HepG2 (cell line): Measurements from ENCODE around the gene PRKG1. TPM values are rescaled to one million over a fixed set of nuclear protein-coding genes. Genes with fewer than 3 reads are reported as not detected.

Source experiments
- ATAC-seq: fragments of 200-7000 bp; cut with Tn5 transposase; 3 replicates; pipeline ENCODE4 v1.9.1; 2020; ENCODE audit warnings: mild to moderate bottlenecking, moderate library complexity
- BruUV-seq: library from RNA; stranded (reverse); fragments of 400-500 nt; replicated peaks from 2 replicates; lab custom pipeline; 2021; lab: Mats Ljungman, UMichigan
- CTCF ChIA-PET: fragments of 300-600 bp; formaldehyde crosslinking; extraction: SDS; loops from one replicate; lab custom pipeline; 2021; ENCODE audit warnings: low total read pairs, inconsistent platforms, low intra/inter-chr PET ratio; lab: Yijun Ruan, JAX
- POLR2A ChIA-PET: fragments of 350-600 bp; sonication (Branson Sonifier 250); formaldehyde crosslinking; loops from one replicate; lab custom pipeline; 2020; ENCODE audit warnings: antibody characterized with exemption, inconsistent platforms; lab: Yijun Ruan, JAX
- DNase-seq: peaks from one replicate; pipeline ENCODE4 v3.0.0-alpha.2; 2015; ENCODE audit warnings: low spot score
- FAIRE-seq: peaks from 3 replicates; lab custom pipeline; 2011; peaks lifted over from hg19 to GRCh38; lab: Jason Lieb, UNC
- H2AFZ ChIP-seq: one replicate; pipeline ENCODE4 v1.6.1; 2011; ENCODE audit warnings: low read length, inconsistent platforms
- H3K27ac ChIP-seq: fragments of 300-600 bp; 3 replicates; pipeline ENCODE4 v1.8.0; 2011; ENCODE audit warnings: mixed run types, mild to moderate bottlenecking, mixed read lengths, low read length, inconsistent platforms; ENCODE audit not compliant: insufficient read depth; ENCODE audit errors: extremely low read length
- H3K27me3 ChIP-seq, 2 experiments: fragments of 200-600 bp in 1 of 2; 2 replicates in 1 of 2; 3 replicates in 1 of 2; pipeline versions ENCODE4 v1.6.0 to v1.8.0; 2011; ENCODE audit warnings: low read length in 2 of 2, mild to moderate bottlenecking in 2 of 2, moderate library complexity in 2 of 2, inconsistent platforms in 1 of 2; ENCODE audit not compliant: insufficient read depth in 2 of 2, control insufficient read depth in 1 of 2
- H3K36me3 ChIP-seq, 2 experiments: fragments of 200-600 bp in 1 of 2; replicated peaks in 1 of 2; 2 replicates in 1 of 2; 3 replicates in 1 of 2; pipeline versions ENCODE4 v1.5.1 to v1.8.0; 2011; ENCODE audit warnings: low read length in 2 of 2, inconsistent platforms in 1 of 2; ENCODE audit not compliant: insufficient read depth in 2 of 2, control insufficient read depth in 1 of 2
- H3K4me1 ChIP-seq: 2 replicates; pipeline ENCODE4 v1.5.1; 2012; ENCODE audit warnings: low read length, inconsistent platforms; ENCODE audit not compliant: insufficient read depth
- H3K4me2 ChIP-seq: 2 replicates; pipeline ENCODE4 v1.6.0; 2011; ENCODE audit warnings: low read depth, low read length, inconsistent platforms
- H3K4me3 ChIP-seq, 3 experiments: fragments of 200-600 bp in 1 of 3; sonication (generic), shearing (Covaris generic) in 1 of 3; replicated peaks in 1 of 3; 2 replicates each; pipeline ENCODE4 v1.5.1; 2011 to 2016; ENCODE audit warnings: low read length in 3 of 3, inconsistent platforms in 2 of 3, low read depth in 2 of 3, mild to moderate bottlenecking in 2 of 3, control low read depth in 1 of 3, mixed read lengths in 1 of 3; ENCODE audit not compliant: insufficient read depth in 1 of 3
- H3K79me2 ChIP-seq: one replicate; pipeline ENCODE4 v1.6.1; 2011; ENCODE audit warnings: low read length, inconsistent platforms; ENCODE audit not compliant: insufficient read depth
- H3K9ac ChIP-seq: 2 replicates; pipeline ENCODE4 v1.6.0; 2011; ENCODE audit warnings: mild to moderate bottlenecking, low read depth, low read length, inconsistent platforms; ENCODE audit not compliant: insufficient read depth
- H3K9me3 ChIP-seq: 2 replicates; pipeline ENCODE4 v1.5.1; 2012; ENCODE audit warnings: mild to moderate bottlenecking, low read length
- H4K20me1 ChIP-seq: 2 replicates; pipeline ENCODE4 v1.6.0; 2011; ENCODE audit warnings: inconsistent platforms, mild to moderate bottlenecking, low read length, moderate library complexity; ENCODE audit not compliant: insufficient read depth
- ATAD3A ChIP-seq: sonication (generic); formaldehyde crosslinking; IDR thresholded peaks from 2 replicates; pipeline ENCODE4 v1.4.0; 2020; ENCODE audit warnings: missing genetic modification reagents
- GATAD2A ChIP-seq: IDR thresholded peaks from 2 replicates; pipeline ENCODE4 v1.6.1; 2016
- HOXA5 ChIP-seq: sonication (generic); formaldehyde crosslinking; IDR thresholded peaks from 2 replicates; pipeline ENCODE4 v1.4.0; 2020; ENCODE audit warnings: missing genetic modification reagents
- MBNL3 ChIP-seq: fragments of 250-450 bp; sonication (Bioruptor Pico); conservative IDR thresholded peaks from 2 replicates; pipeline ENCODE4 v1.8.0; 2022; ENCODE audit warnings: mild to moderate bottlenecking, inconsistent platforms
- MXD4 ChIP-seq: IDR thresholded peaks from 2 replicates; pipeline ENCODE4 v1.6.1; 2016; ENCODE audit warnings: mild to moderate bottlenecking, missing biosample characterization, missing genetic modification reagents
- THAP8 ChIP-seq: sonication (generic); formaldehyde crosslinking; IDR thresholded peaks from 2 replicates; pipeline ENCODE4 v1.5.1; 2020; ENCODE audit warnings: missing genetic modification reagents, mild to moderate bottlenecking, borderline replicate concordance
- ZNF781 ChIP-seq: sonication (generic); formaldehyde crosslinking; IDR thresholded peaks from 2 replicates; pipeline ENCODE4 v1.5.1; 2020; ENCODE audit warnings: borderline replicate concordance, mild to moderate bottlenecking, missing genetic modification reagents; ENCODE audit errors: not compliant biosample characterization
- ZNF816 ChIP-seq: sonication (generic); formaldehyde crosslinking; IDR thresholded peaks from 2 replicates; pipeline ENCODE4 v1.8.0; 2022; ENCODE audit warnings: missing genetic modification reagents, mild to moderate bottlenecking, borderline replicate concordance
- WGBS: methylation state at CpG from one replicate; pipeline ENCODE4 v1.1.6; 2017; ENCODE audit warnings: low lambda C conversion rate; 5-methylcytosine and 5-hydroxymethylcytosine counted together
- in situ Hi-C: cut with HindIII; loops from 2 replicates; pipeline ENCODE4 v1.10.0; 2017; ENCODE audit warnings: low pct_unique_long_range_greater_than_20kb; ENCODE audit not compliant: extremely low pct_ligation_motif_present
- intact Hi-C: fragments of 100-400 bp; cut with micrococcal nuclease; formaldehyde crosslinking; loops from one replicate; pipeline ENCODE4 v1.10.0; 2022; ENCODE audit not compliant: unreplicated experiment
- polyA plus RNA-seq, 8 experiments: library from polyadenylated mRNA; depleted of rRNA in 3 of 8; stranded (reverse) in 7 of 8; unstranded in 1 of 8; fragments of >200 nt; fragmentation: Illumina TruSeq in 4 of 8; extraction: Trizol in 4 of 8; gene quantifications; 2 replicates each; pipeline versions ENCODE4 v1.2.1 to v1.2.3, GENCODE V29; 2011 to 2016; ENCODE audit warnings: low read depth in 4 of 8, missing spikeins in 1 of 8, mixed read lengths in 1 of 8; ENCODE audit not compliant: insufficient read depth in 1 of 8
- total RNA-seq, 5 experiments: library from RNA; depleted of rRNA; stranded (reverse); fragments of >200 nt; fragmentation: Illumina TruSeq; extraction: Trizol; gene quantifications; 2 replicates each; pipeline ENCODE4 v1.2.3, GENCODE V29; 2016; ENCODE audit warnings: low read depth in 1 of 5
- TF ChIP-seq, protein P1 (sequence below): sonication (generic); formaldehyde crosslinking; IDR thresholded peaks from 2 replicates; pipeline ENCODE4 v1.8.0; 2022; ENCODE audit warnings: mild to moderate bottlenecking, missing genetic modification reagents, borderline replicate concordance
- TF ChIP-seq, protein P2 (sequence below), 2 experiments: sonication (generic) in 1 of 2; formaldehyde crosslinking in 1 of 2; IDR thresholded peaks; 2 replicates each; pipeline versions ENCODE4 v1.4.0 to v1.6.1; 2016 to 2020; ENCODE audit warnings: borderline replicate concordance in 1 of 2, low read depth in 1 of 2, mild to moderate bottlenecking in 1 of 2, missing genetic modification reagents in 1 of 2
- TF ChIP-seq, protein P3 (sequence below): sonication (generic); formaldehyde crosslinking; IDR thresholded peaks from 2 replicates; pipeline ENCODE4 v1.4.0; 2020; ENCODE audit warnings: missing genetic modification reagents

Gene PRKG1
- total and polyA plus RNA-seq, 2 of the 13 experiments (the other 11 are each of a cell fraction or from before 2014, with no cell fraction given): 0.01 TPM; not detected in 1

- H3K79me2 ChIP-seq: no peaks in the 10 kb centered on the region
- no TSS peak for BruUV-seq
- no peak overlapping the region for H3K9ac ChIP-seq
- FAIRE-seq: no peak
- no peak for ATAC-seq
- intact Hi-C loops (no loop called here), in situ Hi-C loops (no loop called here)
- H3K4me1 ChIP-seq: no peaks in the 10 kb centered on the region
- H3K27ac ChIP-seq: no peak overlapping the region
- DNase-seq: no peak
- H2AFZ ChIP-seq: no peak overlapping the region
- TF ChIP-seq ZNF781 (CRISPR knock-in tag) (no peak), HOXA5 (no peak), MBNL3 (CRISPR knock-in tag) (no peak), MXD4 (CRISPR knock-in tag) (no peak), THAP8 (CRISPR knock-in tag) (no peak), ZNF816 (CRISPR knock-in tag) (no peak), GATAD2A (CRISPR knock-in tag) (no peak), ATAD3A (CRISPR knock-in tag) (no peak)
- TF ChIP-seq, protein P1, sequence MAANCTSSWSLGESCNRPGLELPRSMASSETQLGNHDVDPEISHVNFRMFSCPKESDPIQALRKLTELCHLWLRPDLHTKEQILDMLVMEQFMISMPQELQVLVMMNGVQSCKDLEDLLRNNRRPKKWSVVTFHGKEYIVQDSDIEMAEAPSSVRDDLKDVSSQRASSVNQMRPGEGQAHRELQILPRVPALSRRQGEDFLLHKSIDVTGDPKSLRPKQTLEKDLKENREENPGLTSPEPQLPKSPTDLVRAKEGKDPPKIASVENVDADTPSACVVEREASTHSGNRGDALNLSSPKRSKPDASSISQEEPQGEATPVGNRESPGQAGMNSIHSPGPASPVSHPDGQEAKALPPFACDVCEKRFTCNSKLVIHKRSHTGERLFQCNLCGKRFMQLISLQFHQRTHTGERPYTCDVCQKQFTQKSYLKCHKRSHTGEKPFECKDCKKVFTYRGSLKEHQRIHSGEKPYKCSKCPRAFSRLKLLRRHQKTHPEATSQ (CRISPR knock-in tag): no peak
- TF ChIP-seq, protein P2, sequence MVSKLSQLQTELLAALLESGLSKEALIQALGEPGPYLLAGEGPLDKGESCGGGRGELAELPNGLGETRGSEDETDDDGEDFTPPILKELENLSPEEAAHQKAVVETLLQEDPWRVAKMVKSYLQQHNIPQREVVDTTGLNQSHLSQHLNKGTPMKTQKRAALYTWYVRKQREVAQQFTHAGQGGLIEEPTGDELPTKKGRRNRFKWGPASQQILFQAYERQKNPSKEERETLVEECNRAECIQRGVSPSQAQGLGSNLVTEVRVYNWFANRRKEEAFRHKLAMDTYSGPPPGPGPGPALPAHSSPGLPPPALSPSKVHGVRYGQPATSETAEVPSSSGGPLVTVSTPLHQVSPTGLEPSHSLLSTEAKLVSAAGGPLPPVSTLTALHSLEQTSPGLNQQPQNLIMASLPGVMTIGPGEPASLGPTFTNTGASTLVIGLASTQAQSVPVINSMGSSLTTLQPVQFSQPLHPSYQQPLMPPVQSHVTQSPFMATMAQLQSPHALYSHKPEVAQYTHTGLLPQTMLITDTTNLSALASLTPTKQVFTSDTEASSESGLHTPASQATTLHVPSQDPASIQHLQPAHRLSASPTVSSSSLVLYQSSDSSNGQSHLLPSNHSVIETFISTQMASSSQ (IDR thresholded peaks at IDR 0.05; ENCODE audit: low read depth): no peak
- TF ChIP-seq, protein P2 (CRISPR knock-in tag; IDR thresholded peaks at IDR 0.05; ENCODE audit: borderline replicate concordance): no peak
- TF ChIP-seq, protein P3, sequence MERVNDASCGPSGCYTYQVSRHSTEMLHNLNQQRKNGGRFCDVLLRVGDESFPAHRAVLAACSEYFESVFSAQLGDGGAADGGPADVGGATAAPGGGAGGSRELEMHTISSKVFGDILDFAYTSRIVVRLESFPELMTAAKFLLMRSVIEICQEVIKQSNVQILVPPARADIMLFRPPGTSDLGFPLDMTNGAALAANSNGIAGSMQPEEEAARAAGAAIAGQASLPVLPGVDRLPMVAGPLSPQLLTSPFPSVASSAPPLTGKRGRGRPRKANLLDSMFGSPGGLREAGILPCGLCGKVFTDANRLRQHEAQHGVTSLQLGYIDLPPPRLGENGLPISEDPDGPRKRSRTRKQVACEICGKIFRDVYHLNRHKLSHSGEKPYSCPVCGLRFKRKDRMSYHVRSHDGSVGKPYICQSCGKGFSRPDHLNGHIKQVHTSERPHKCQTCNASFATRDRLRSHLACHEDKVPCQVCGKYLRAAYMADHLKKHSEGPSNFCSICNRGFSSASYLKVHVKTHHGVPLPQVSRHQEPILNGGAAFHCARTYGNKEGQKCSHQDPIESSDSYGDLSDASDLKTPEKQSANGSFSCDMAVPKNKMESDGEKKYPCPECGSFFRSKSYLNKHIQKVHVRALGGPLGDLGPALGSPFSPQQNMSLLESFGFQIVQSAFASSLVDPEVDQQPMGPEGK (CRISPR knock-in tag): no peak
- no peaks in the 10 kb centered on the region for H3K36me3 ChIP-seq
- H3K27me3 ChIP-seq: no peaks in the 10 kb centered on the region
- H3K4me3 ChIP-seq: no peak overlapping the region
- H4K20me1 ChIP-seq: no peaks in the 10 kb centered on the region
- no peak overlapping the region for H3K4me2 ChIP-seq
- H3K9me3 ChIP-seq: no peaks in the 10 kb centered on the region
- ChIA-PET POLR2A (no interaction called here), CTCF (no interaction called here)
- WGBS: 0% methylated on average over 1 of the region's 1 CpG
Observed at GRCh38 chr10:51244309-51244708, 170.0 kb downstream of the PRKG1 start.
